Neural cell (in vitro differentiated cells): ENCODE results near the gene SLC66A1. TPM values are rescaled to one million over a fixed set of nuclear protein-coding genes. Genes with fewer than 3 reads are reported as not detected.

Experiments
- H2AFZ ChIP-seq: fragments of 200-600, 300-800 bp; sonication (generic), shearing (Covaris generic); 2 replicates; pipeline ENCODE4 v1.6.0; 2014; ENCODE audit warnings: low read depth, mild to moderate bottlenecking, antibody characterized with exemption, low read length, moderate library complexity
- H3F3A ChIP-seq: fragments of 200-600 bp; shearing (Covaris generic); 2 replicates; pipeline ENCODE4 v1.6.1; 2016; ENCODE audit warnings: mild to moderate bottlenecking, moderate library complexity, mixed read lengths, antibody characterized with exemption, low read length; ENCODE audit not compliant: insufficient read depth, poor library complexity, severe bottlenecking
- H3K27ac ChIP-seq: fragments of 200-600, 300-800 bp; sonication (generic), shearing (Covaris generic); 2 replicates; pipeline ENCODE4 v1.5.1; 2014; ENCODE audit warnings: mild to moderate bottlenecking, low read length, moderate library complexity
- H3K27me3 ChIP-seq: fragments of 300-800, 200-600 bp; sonication (generic), shearing (Covaris generic); 2 replicates; pipeline ENCODE4 v1.6.0; 2014; ENCODE audit warnings: mild to moderate bottlenecking, low read depth, low read length, moderate library complexity; ENCODE audit not compliant: insufficient read depth
- H3K36me3 ChIP-seq: fragments of 300-800, 200-600 bp; sonication (generic), shearing (Covaris generic); 2 replicates; pipeline ENCODE4 v1.5.1; 2014; ENCODE audit warnings: mild to moderate bottlenecking, antibody characterized with exemption, low read length, moderate library complexity; ENCODE audit not compliant: insufficient read depth
- H3K4me2 ChIP-seq: fragments of 300-800, 200-600 bp; sonication (generic), shearing (Covaris generic); 2 replicates; pipeline ENCODE4 v1.6.0; 2014; ENCODE audit warnings: mild to moderate bottlenecking, low read length
- H3K4me3 ChIP-seq: fragments of 300-800, 200-600 bp; sonication (generic), shearing (Covaris generic); 2 replicates; pipeline ENCODE4 v1.5.1; 2014; ENCODE audit warnings: mild to moderate bottlenecking, low read length, moderate library complexity
- H3K79me2 ChIP-seq: fragments of 200-600 bp; shearing (Covaris generic); replicated peaks from 2 replicates; pipeline ENCODE4 v1.6.0; 2014; ENCODE audit warnings: mild to moderate bottlenecking, low read length, moderate library complexity; ENCODE audit not compliant: insufficient read depth
- H3K9ac ChIP-seq: fragments of 300-800, 200-600 bp; sonication (generic), shearing (Covaris generic); 2 replicates; pipeline ENCODE4 v1.6.1; 2016; ENCODE audit warnings: mild to moderate bottlenecking, low read length, mixed read lengths
- H3K9me2 ChIP-seq: fragments of 200-600 bp; shearing (Covaris generic); 2 replicates; pipeline ENCODE4 v1.6.1; 2016; ENCODE audit warnings: mild to moderate bottlenecking, low read length, mixed read lengths; ENCODE audit not compliant: insufficient read depth
- H3K9me3 ChIP-seq: fragments of 200-600, 300-800 bp; sonication (generic), shearing (Covaris generic); 2 replicates; pipeline ENCODE4 v1.6.1; 2016; ENCODE audit warnings: mild to moderate bottlenecking, mixed run types, low read length, moderate library complexity, mixed read lengths
- H4K20me1 ChIP-seq: fragments of 200-600 bp; shearing (Covaris generic); 2 replicates; pipeline ENCODE4 v1.6.1; 2016; ENCODE audit warnings: mild to moderate bottlenecking, mixed run types; ENCODE audit not compliant: insufficient read depth
- CTCF ChIP-seq: fragments of 450-650 bp; IDR thresholded peaks from 2 replicates; pipeline ENCODE4 v1.5.1; 2014; ENCODE audit warnings: antibody characterized with exemption, mild to moderate bottlenecking, moderate library complexity; ENCODE audit not compliant: poor library complexity, severe bottlenecking
- EP300 ChIP-seq: fragments of 450-650 bp; conservative IDR thresholded peaks from 2 replicates; pipeline ENCODE4 v1.6.1; 2014; ENCODE audit warnings: antibody characterized with exemption, mild to moderate bottlenecking, moderate library complexity; ENCODE audit not compliant: poor library complexity, severe bottlenecking
- EZH2 ChIP-seq: fragments of 200-600, 300-800 bp; shearing (Covaris generic), sonication (generic); IDR thresholded peaks from 2 replicates; pipeline ENCODE4 v1.6.1; 2014; ENCODE audit warnings: antibody characterized with exemption, low read length, borderline replicate concordance, mild to moderate bottlenecking; ENCODE audit not compliant: insufficient read depth, poor library complexity, severe bottlenecking
- MXI1 ChIP-seq: fragments of 450-650 bp; conservative IDR thresholded peaks from 2 replicates; pipeline ENCODE4 v1.6.1; 2014; ENCODE audit warnings: antibody characterized with exemption, mild to moderate bottlenecking; ENCODE audit not compliant: poor library complexity, severe bottlenecking
- POLR2AphosphoS5 ChIP-seq: IDR thresholded peaks from 2 replicates; pipeline ENCODE4 v1.6.1; 2012
- RAD21 ChIP-seq: fragments of 450-650 bp; conservative IDR thresholded peaks from 2 replicates; pipeline ENCODE4 v1.6.1; 2014; ENCODE audit warnings: antibody characterized with exemption, mild to moderate bottlenecking, moderate library complexity
- REST ChIP-seq: IDR thresholded peaks from 2 replicates; pipeline ENCODE4 v1.6.1; 2012; ENCODE audit warnings: borderline replicate concordance
- SMC3 ChIP-seq: fragments of 450-650 bp; conservative IDR thresholded peaks from 2 replicates; pipeline ENCODE4 v1.6.1; 2014; ENCODE audit warnings: antibody characterized with exemption, mild to moderate bottlenecking, moderate library complexity; ENCODE audit not compliant: poor library complexity
- TAF1 ChIP-seq: IDR thresholded peaks from 2 replicates; pipeline ENCODE4 v1.6.1; 2012; ENCODE audit warnings: low read depth
- polyA plus RNA-seq: library from polyadenylated mRNA; depleted of rRNA; stranded (reverse); fragments of >200 nt; gene quantifications from 2 replicates; pipeline ENCODE4 v1.2.3, GENCODE V29; 2014

SLC66A1 gene
- polyA plus RNA-seq, 1 donor from 2014 or later, result 31.8 TPM

GRCh38 chr1:19345391-19345790 lies 33.3 kb downstream of the SLC66A1 start:
- H3K36me3 ChIP-seq, result no peaks in the 10 kb centered on the region
- no peaks in the 10 kb centered on the region for H4K20me1 ChIP-seq
- H3K9me3 ChIP-seq, result no peaks in the 10 kb centered on the region
- no peak overlapping the region for H3K4me3 ChIP-seq
- H3K9ac ChIP-seq, result no peak overlapping the region
- H2AFZ ChIP-seq, result no peak overlapping the region
- no peaks in the 10 kb centered on the region for H3K79me2 ChIP-seq
- H3F3A ChIP-seq, result no peaks in the 10 kb centered on the region
- TF ChIP-seq SMC3 (no peak), REST (no peak)
- H3K27me3 ChIP-seq, result no peaks in the 10 kb centered on the region
- H3K4me2 ChIP-seq, result no peak overlapping the region
- no peaks in the 10 kb centered on the region for H3K9me2 ChIP-seq
- no peak overlapping the region for H3K27ac ChIP-seq

- H3K36me3 ChIP-seq, result no peaks in the 10 kb centered on the region
- no peaks in the 10 kb centered on the region for H3K9me3 ChIP-seq
- no peaks in the 10 kb centered on the region for H3F3A ChIP-seq
- no peak overlapping the region for H3K9ac ChIP-seq
- H3K27ac ChIP-seq, result no peak overlapping the region
- no peaks in the 10 kb centered on the region for H3K9me2 ChIP-seq
- H3K27me3 ChIP-seq, result no peaks in the 10 kb centered on the region
- no peak for TF ChIP-seq MXI1
- no peak for TF ChIP-seq SMC3
- TF ChIP-seq EP300, result no peak
- H2AFZ ChIP-seq, result no peak overlapping the region
- no peak overlapping the region for H3K4me3 ChIP-seq
- no peaks in the 10 kb centered on the region for H4K20me1 ChIP-seq
- no peak overlapping the region for H3K4me2 ChIP-seq
- H3K79me2 ChIP-seq, result no peaks in the 10 kb centered on the region
Observed at GRCh38 chr1:19346026-19346425, 33.9 kb downstream of the SLC66A1 start.

- H3K9ac ChIP-seq, result no peak overlapping the region
- H3K79me2 ChIP-seq, result no peaks in the 10 kb centered on the region
- H3K9me2 ChIP-seq, result no peaks in the 10 kb centered on the region
- no peaks in the 10 kb centered on the region for H3K27me3 ChIP-seq
- H3F3A ChIP-seq, result no peaks in the 10 kb centered on the region
- no peak overlapping the region for H3K4me3 ChIP-seq
- no peaks in the 10 kb centered on the region for H3K36me3 ChIP-seq
- H3K4me2 ChIP-seq, result no peak overlapping the region
- H3K9me3 ChIP-seq, result no peaks in the 10 kb centered on the region
- no peaks in the 10 kb centered on the region for H4K20me1 ChIP-seq
- TF ChIP-seq RAD21 (no peak), POLR2AphosphoS5 (no peak), MXI1 (no peak), TAF1 (no peak), SMC3 (no peak), EZH2 (no peak), REST (no peak), CTCF (no peak), EP300 (no peak)
- H3K27ac ChIP-seq, result no peak overlapping the region
- no peak overlapping the region for H2AFZ ChIP-seq
Observed at GRCh38 chr1:19347533-19348172, 35.5 kb downstream of the SLC66A1 start.
